A549 (cell line): ENCODE results near the gene KRTAP2-4.
"Not testable (repeated sequence)": the region's sequence is repeated elsewhere in the genome, so short reads cannot be mapped to it uniquely, and the experiment has no call there.

ENCODE experiments used
- ELK1 ChIP-seq: fragments of 150-350 bp; IDR thresholded peaks from 2 replicates; pipeline ENCODE4 v1.6.1; 2014; ENCODE audit warnings: low read depth, mild to moderate bottlenecking, low read length
- HDAC2 ChIP-seq: fragments of 200-600 bp; sonication (generic); IDR thresholded peaks from 2 replicates; pipeline ENCODE4 v1.6.1; 2016
- HOXB5 ChIP-seq: fragments of 250-450 bp; sonication (Bioruptor Pico); IDR thresholded peaks from 2 replicates; pipeline ENCODE4 v1.5.0; 2020; ENCODE audit warnings: mild to moderate bottlenecking, moderate library complexity
- KDM5A ChIP-seq: fragments of 200-600 bp; sonication (generic); IDR thresholded peaks from 2 replicates; pipeline ENCODE4 v1.6.1; 2016; ENCODE audit warnings: antibody characterized with exemption, mild to moderate bottlenecking
- MAZ ChIP-seq: fragments of 150-350 bp; IDR thresholded peaks from 2 replicates; pipeline ENCODE4 v1.6.1; 2014; ENCODE audit warnings: antibody characterized with exemption, low read depth, low read length, borderline replicate concordance
- POLR2A ChIP-seq: IDR thresholded peaks from 2 replicates; pipeline ENCODE4 v1.6.1; 2012; ENCODE audit warnings: mild to moderate bottlenecking, low read length
- RCOR1 ChIP-seq: fragments of 150-350 bp; IDR thresholded peaks from 2 replicates; pipeline ENCODE4 v1.6.1; 2014; ENCODE audit warnings: antibody characterized with exemption, low read length, low read depth
- RNF2 ChIP-seq: fragments of 200-600 bp; sonication (generic); IDR thresholded peaks from 2 replicates; pipeline ENCODE4 v1.6.1; 2016; ENCODE audit warnings: low read depth, mild to moderate bottlenecking, antibody characterized with exemption, moderate library complexity, borderline replicate concordance
- USF2 ChIP-seq: fragments of 450-650 bp; IDR thresholded peaks from 2 replicates; pipeline ENCODE4 v1.6.1; 2014; ENCODE audit warnings: antibody characterized with exemption
- TF ChIP-seq, protein P1 (sequence below): fragments of >200 bp; sonication (Bioruptor Twin); formaldehyde crosslinking; IDR thresholded peaks from 3 replicates; pipeline ENCODE4 v1.5.1; 2016
- TF ChIP-seq, protein P2 (sequence below): IDR thresholded peaks from 2 replicates; pipeline ENCODE4 v1.6.1; 2012
- TF ChIP-seq, protein P3 (sequence below): fragments of 250-450 bp; sonication (Bioruptor Pico); IDR thresholded peaks from 2 replicates; pipeline ENCODE4 v1.5.0; 2021; ENCODE audit warnings: mild to moderate bottlenecking, moderate library complexity, borderline replicate concordance
- TF ChIP-seq, protein P4 (sequence below): fragments of 250-450 bp; sonication (Bioruptor Pico); IDR thresholded peaks from 2 replicates; pipeline ENCODE4 v1.5.0; 2020; ENCODE audit warnings: low read depth, mild to moderate bottlenecking, moderate library complexity

DNA sequence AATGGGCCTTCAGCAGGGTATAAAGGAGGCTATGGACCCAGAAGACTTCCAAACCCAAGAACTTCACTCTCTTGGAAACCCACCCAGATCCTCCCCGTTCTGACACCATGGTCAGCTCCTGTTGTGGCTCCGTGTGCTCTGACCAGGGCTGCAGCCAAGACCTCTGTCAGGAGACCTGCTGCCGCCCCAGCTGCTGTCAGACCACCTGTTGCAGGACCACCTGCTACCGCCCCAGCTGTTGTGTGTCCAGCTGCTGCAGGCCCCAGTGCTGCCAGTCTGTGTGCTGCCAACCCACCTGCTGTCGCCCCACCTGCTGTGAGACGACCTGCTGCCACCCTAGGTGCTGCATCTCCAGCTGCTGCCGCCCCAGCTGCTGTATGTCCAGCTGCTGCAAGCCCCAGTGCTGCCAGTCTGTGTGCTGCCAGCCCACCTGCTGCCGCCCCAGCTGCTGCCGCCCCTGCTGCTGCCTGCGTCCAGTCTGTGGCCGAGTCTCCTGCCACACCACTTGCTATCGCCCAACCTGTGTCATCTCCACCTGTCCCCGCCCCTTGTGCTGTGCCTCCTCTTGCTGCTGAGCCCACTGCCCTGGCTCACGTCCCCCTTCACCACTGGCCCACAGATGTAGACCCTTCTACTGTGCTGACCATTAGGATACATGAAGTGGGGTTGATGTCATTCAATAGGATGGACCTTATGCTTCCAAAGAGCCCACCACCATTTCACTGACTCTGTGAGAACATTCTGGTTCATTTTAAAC, 18.6 kb upstream of the KRTAP2-4 start, which contains the start of gene KRTAP4-7:
- TF ChIP-seq POLR2A; HOXB5 (CRISPR knock-in tag); KDM5A; ELK1; RCOR1; RNF2; MAZ; USF2; HDAC2: not testable (repeated sequence)
- TF ChIP-seq, protein P1, sequence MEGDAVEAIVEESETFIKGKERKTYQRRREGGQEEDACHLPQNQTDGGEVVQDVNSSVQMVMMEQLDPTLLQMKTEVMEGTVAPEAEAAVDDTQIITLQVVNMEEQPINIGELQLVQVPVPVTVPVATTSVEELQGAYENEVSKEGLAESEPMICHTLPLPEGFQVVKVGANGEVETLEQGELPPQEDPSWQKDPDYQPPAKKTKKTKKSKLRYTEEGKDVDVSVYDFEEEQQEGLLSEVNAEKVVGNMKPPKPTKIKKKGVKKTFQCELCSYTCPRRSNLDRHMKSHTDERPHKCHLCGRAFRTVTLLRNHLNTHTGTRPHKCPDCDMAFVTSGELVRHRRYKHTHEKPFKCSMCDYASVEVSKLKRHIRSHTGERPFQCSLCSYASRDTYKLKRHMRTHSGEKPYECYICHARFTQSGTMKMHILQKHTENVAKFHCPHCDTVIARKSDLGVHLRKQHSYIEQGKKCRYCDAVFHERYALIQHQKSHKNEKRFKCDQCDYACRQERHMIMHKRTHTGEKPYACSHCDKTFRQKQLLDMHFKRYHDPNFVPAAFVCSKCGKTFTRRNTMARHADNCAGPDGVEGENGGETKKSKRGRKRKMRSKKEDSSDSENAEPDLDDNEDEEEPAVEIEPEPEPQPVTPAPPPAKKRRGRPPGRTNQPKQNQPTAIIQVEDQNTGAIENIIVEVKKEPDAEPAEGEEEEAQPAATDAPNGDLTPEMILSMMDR = not testable (repeated sequence)
- TF ChIP-seq, protein P2, sequence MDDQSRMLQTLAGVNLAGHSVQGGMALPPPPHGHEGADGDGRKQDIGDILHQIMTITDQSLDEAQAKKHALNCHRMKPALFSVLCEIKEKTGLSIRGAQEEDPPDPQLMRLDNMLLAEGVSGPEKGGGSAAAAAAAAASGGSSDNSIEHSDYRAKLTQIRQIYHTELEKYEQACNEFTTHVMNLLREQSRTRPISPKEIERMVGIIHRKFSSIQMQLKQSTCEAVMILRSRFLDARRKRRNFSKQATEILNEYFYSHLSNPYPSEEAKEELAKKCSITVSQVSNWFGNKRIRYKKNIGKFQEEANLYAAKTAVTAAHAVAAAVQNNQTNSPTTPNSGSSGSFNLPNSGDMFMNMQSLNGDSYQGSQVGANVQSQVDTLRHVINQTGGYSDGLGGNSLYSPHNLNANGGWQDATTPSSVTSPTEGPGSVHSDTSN = not testable (repeated sequence)
- TF ChIP-seq, protein P3, sequence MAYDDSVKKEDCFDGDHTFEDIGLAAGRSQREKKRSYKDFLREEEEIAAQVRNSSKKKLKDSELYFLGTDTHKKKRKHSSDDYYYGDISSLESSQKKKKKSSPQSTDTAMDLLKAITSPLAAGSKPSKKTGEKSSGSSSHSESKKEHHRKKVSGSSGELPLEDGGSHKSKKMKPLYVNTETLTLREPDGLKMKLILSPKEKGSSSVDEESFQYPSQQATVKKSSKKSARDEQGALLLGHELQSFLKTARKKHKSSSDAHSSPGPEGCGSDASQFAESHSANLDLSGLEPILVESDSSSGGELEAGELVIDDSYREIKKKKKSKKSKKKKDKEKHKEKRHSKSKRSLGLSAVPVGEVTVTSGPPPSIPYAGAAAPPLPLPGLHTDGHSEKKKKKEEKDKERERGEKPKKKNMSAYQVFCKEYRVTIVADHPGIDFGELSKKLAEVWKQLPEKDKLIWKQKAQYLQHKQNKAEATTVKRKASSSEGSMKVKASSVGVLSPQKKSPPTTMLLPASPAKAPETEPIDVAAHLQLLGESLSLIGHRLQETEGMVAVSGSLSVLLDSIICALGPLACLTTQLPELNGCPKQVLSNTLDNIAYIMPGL = not testable (repeated sequence)
- TF ChIP-seq, protein P4, sequence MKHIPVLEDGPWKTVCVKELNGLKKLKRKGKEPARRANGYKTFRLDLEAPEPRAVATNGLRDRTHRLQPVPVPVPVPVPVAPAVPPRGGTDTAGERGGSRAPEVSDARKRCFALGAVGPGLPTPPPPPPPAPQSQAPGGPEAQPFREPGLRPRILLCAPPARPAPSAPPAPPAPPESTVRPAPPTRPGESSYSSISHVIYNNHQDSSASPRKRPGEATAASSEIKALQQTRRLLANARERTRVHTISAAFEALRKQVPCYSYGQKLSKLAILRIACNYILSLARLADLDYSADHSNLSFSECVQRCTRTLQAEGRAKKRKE (CRISPR knock-in tag) = not testable (repeated sequence)
